Naive thymus-derived CD4-positive, alpha-beta T cell (primary cell): ENCODE measurements around the gene BBS2. TPM values are rescaled to one million over a fixed set of nuclear protein-coding genes. Genes with fewer than 3 reads are reported as not detected.

Experiments used
- ATAC-seq: fragments of 150-1000 bp; cut with Tn5 transposase; 2 replicates; pipeline ENCODE4 v1.10.0; 2021; ENCODE audit warnings: mild to moderate bottlenecking, moderate library complexity
- CTCF ChIA-PET: fragments of 350-600 bp; sonication (Branson Sonifier 250); formaldehyde crosslinking; loops from one replicate; lab custom pipeline; 2021; ENCODE audit warnings: antibody characterized with exemption; lab: Charles Lee
- POLR2A ChIA-PET: fragments of 350-600 bp; sonication (Branson Sonifier 250); formaldehyde crosslinking; loops from one replicate; lab custom pipeline; 2021; ENCODE audit warnings: antibody characterized with exemption, inconsistent platforms; lab: Charles Lee
- DNase-seq, 9 donors: peaks; one replicate each; pipeline versions ENCODE4 v3.0.0 to v3.0.0-alpha.2; 2020 to 2022; ENCODE audit warnings: mixed read lengths in 1 of 9
- H3K27ac ChIP-seq: one replicate; pipeline ENCODE4 v1.7.0; 2013; ENCODE audit warnings: mild to moderate bottlenecking, low read depth, low read length, moderate library complexity
- H3K27me3 ChIP-seq, 2 donors: one replicate each; pipeline ENCODE4 v1.7.0; 2013; ENCODE audit warnings: low read length in 2 of 2, mild to moderate bottlenecking in 2 of 2, moderate library complexity in 2 of 2; ENCODE audit not compliant: control insufficient read depth in 2 of 2, insufficient read depth in 2 of 2
- H3K36me3 ChIP-seq, 3 experiments: 1 replicate in 2 of 3; 2 replicates in 1 of 3; pipeline ENCODE4 v1.7.0; 2013; ENCODE audit warnings: low read length in 3 of 3, mild to moderate bottlenecking in 3 of 3, moderate library complexity in 1 of 3; ENCODE audit not compliant: insufficient read depth in 3 of 3, control insufficient read depth in 2 of 3
- H3K4me1 ChIP-seq, 2 donors: one replicate each; pipeline ENCODE4 v1.7.0; 2013; ENCODE audit warnings: low read length in 2 of 2, mild to moderate bottlenecking in 2 of 2, moderate library complexity in 1 of 2; ENCODE audit not compliant: control insufficient read depth in 2 of 2, insufficient read depth in 2 of 2
- H3K4me3 ChIP-seq: 2 replicates; pipeline ENCODE4 v1.7.0; 2013; ENCODE audit warnings: mild to moderate bottlenecking, low read length
- H3K9me3 ChIP-seq, 3 experiments: 1 replicate in 2 of 3; 2 replicates in 1 of 3; pipeline ENCODE4 v1.7.0; 2013; ENCODE audit warnings: low read length in 3 of 3; ENCODE audit not compliant: control insufficient read depth in 2 of 3
- H3K27ac Mint-ChIP-seq, 9 donors: one replicate each; pipeline ENCODE4 v1.8.0; 2020 to 2022; ENCODE audit warnings: mixed read lengths in 9 of 9, mild to moderate bottlenecking in 8 of 9, moderate library complexity in 5 of 9, inconsistent platforms in 2 of 9
- H3K27me3 Mint-ChIP-seq, 5 donors: one replicate each; pipeline ENCODE4 v1.8.0; 2021 to 2022; ENCODE audit warnings: mixed read lengths in 5 of 5, mild to moderate bottlenecking in 1 of 5
- H3K36me3 Mint-ChIP-seq, 5 donors: one replicate each; pipeline ENCODE4 v1.8.0; 2020 to 2022; ENCODE audit warnings: mixed read lengths in 5 of 5, mild to moderate bottlenecking in 3 of 5, inconsistent platforms in 1 of 5
- H3K4me1 Mint-ChIP-seq, 7 donors: one replicate each; pipeline ENCODE4 v1.8.0; 2020 to 2022; ENCODE audit warnings: mixed read lengths in 7 of 7, mild to moderate bottlenecking in 3 of 7, inconsistent platforms in 1 of 7
- H3K4me3 Mint-ChIP-seq, 10 donors: one replicate each; pipeline ENCODE4 v1.8.0; 2020 to 2022; ENCODE audit warnings: mild to moderate bottlenecking in 10 of 10, mixed read lengths in 10 of 10, moderate library complexity in 6 of 10, inconsistent platforms in 2 of 10
- H3K9me3 Mint-ChIP-seq, 11 donors: one replicate each; pipeline ENCODE4 v1.8.0; 2020 to 2022; ENCODE audit warnings: mixed read lengths in 11 of 11, mild to moderate bottlenecking in 4 of 11, inconsistent platforms in 1 of 11, moderate library complexity in 1 of 11
- intact Hi-C, 2 donors: fragments of 100-400 bp; cut with micrococcal nuclease; formaldehyde crosslinking; loops; one replicate each; pipeline ENCODE4 v1.15.1; 2023
- polyA plus RNA-seq, 2 donors: library from polyadenylated mRNA; unstranded; fragments of 300-500 nt; fragmentation: Illumina TruSeq; gene quantifications; one replicate each; pipeline ENCODE4 v1.2.3, GENCODE V29; 2021
- total RNA-seq, 6 experiments: library from RNA in 5 of 6; stranded (reverse) in 5 of 6; gene quantifications; 1 replicate in 5 of 6; 2 replicates in 1 of 6; pipeline ENCODE4 v1.2.3 and lab custom pipeline; 2021 to 2026

Gene BBS2
- total and polyA plus RNA-seq, 7 experiments from 2014 or later = 14.7 to 130 (median 72.2) TPM

GRCh38 chr16:56468800-56469199 is 51.0 kb downstream of the BBS2 start:
- Mint-ChIP-seq H3K27ac (peak overlapping the region in 3 of 9 donors; percentile 7 to 32 (median 11)), H3K27me3 (no peaks in the 10 kb centered on the region), H3K9me3 (no peaks in the 10 kb centered on the region), H3K36me3 (peaks cover 21 to 41% (median 34%) of the 10 kb centered on the region in 5 donors), H3K4me1 (peaks cover 0 to 10% (median 3%) of the 10 kb centered on the region in 7 donors), H3K4me3 (no peak overlapping the region)
- H3K27ac ChIP-seq = no peak overlapping the region
- H3K4me1 ChIP-seq = no peaks in the 10 kb centered on the region
- CTCF ChIA-PET = no interaction called here
- ATAC-seq = no peak
- no peaks in the 10 kb centered on the region for H3K9me3 ChIP-seq
- H3K27me3 ChIP-seq = no peaks in the 10 kb centered on the region
- peaks cover 22 to 95% (median 41%) of the 10 kb centered on the region in 3 experiments for H3K36me3 ChIP-seq
- no peak for DNase-seq
- POLR2A ChIA-PET = no interaction called here
- no peak overlapping the region for H3K4me3 ChIP-seq
- intact Hi-C loops = no loop called here

GRCh38 chr16:56466344-56466743 is 53.5 kb downstream of the BBS2 start:
- Mint-ChIP-seq H3K4me3 (no peak overlapping the region), H3K4me1 (peaks cover 0 to 10% (median 4%) of the 10 kb centered on the region in 7 donors), H3K27ac (no peak overlapping the region), H3K9me3 (no peaks in the 10 kb centered on the region), H3K27me3 (no peaks in the 10 kb centered on the region), H3K36me3 (peaks cover 21 to 53% (median 36%) of the 10 kb centered on the region in 5 donors)
- ChIA-PET POLR2A (interaction anchor here (0.7 to 1.3 kb wide), 2 partner anchors 15 to 35 kb away, joined by 3 to 5 read pairs; partner anchors contain the start of genes NUDT21 and OGFOD1), CTCF (no interaction called here)
- H3K27me3 ChIP-seq = no peaks in the 10 kb centered on the region
- ATAC-seq = no peak
- intact Hi-C loops = no loop called here
- DNase-seq = no peak
- H3K4me3 ChIP-seq = no peak overlapping the region
- H3K27ac ChIP-seq = no peak overlapping the region
- H3K36me3 ChIP-seq = peaks cover 18 to 88% (median 45%) of the 10 kb centered on the region in 3 experiments
- no peaks in the 10 kb centered on the region for H3K4me1 ChIP-seq
- H3K9me3 ChIP-seq = no peaks in the 10 kb centered on the region

- no peaks in the 10 kb centered on the region for H3K9me3 Mint-ChIP-seq
- Histone ChIP-seq H3K36me3 (peaks cover 12 to 77% (median 34%) of the 10 kb centered on the region in 3 experiments), H3K9me3 (no peaks in the 10 kb centered on the region), H3K27ac (no peak overlapping the region), H3K4me1 (no peaks in the 10 kb centered on the region), H3K4me3 (no peak overlapping the region), H3K27me3 (no peaks in the 10 kb centered on the region)
- no peaks in the 10 kb centered on the region for H3K27me3 Mint-ChIP-seq
- CTCF ChIA-PET = no interaction called here
- DNase-seq (no peak), ATAC-seq (no peak)
- peaks cover 0 to 9% (median 6%) of the 10 kb centered on the region in 7 donors for H3K4me1 Mint-ChIP-seq
- H3K27ac Mint-ChIP-seq = no peak overlapping the region
- intact Hi-C loops = loop anchor here in 1 of 2 donors (5.0 kb wide), 1 partner anchor 34 kb away; no protein-coding TSS in a partner anchor
- peaks cover 6 to 52% (median 39%) of the 10 kb centered on the region in 5 donors for H3K36me3 Mint-ChIP-seq
- H3K4me3 Mint-ChIP-seq = no peak overlapping the region
- POLR2A ChIA-PET = no interaction called here
Measured at GRCh38 chr16:56463153-56463552, 56.7 kb downstream of the BBS2 start.

- Mint-ChIP-seq H3K4me3 (no peak overlapping the region), H3K27ac (peak overlapping the region in 3 of 9 donors; percentile 21 to 40 (median 34)), H3K4me1 (peaks cover 0 to 14% (median 9%) of the 10 kb centered on the region in 7 donors), H3K27me3 (no peaks in the 10 kb centered on the region), H3K9me3 (no peaks in the 10 kb centered on the region), H3K36me3 (peaks cover 6 to 58% (median 44%) of the 10 kb centered on the region in 5 donors)
- Histone ChIP-seq H3K4me3 (no peak overlapping the region), H3K9me3 (no peaks in the 10 kb centered on the region), H3K27ac (no peak overlapping the region), H3K36me3 (peaks cover 12 to 76% (median 28%) of the 10 kb centered on the region in 3 experiments), H3K27me3 (no peaks in the 10 kb centered on the region), H3K4me1 (no peaks in the 10 kb centered on the region)
- intact Hi-C loops = loop anchor here in 1 of 2 donors (5.0 kb wide), 1 partner anchor 35 kb away; no protein-coding TSS in a partner anchor
- POLR2A ChIA-PET = no interaction called here
- DNase-seq = no peak
- ATAC-seq = no peak
- CTCF ChIA-PET = no interaction called here
Measured at GRCh38 chr16:56462064-56462796, 57.6 kb downstream of the BBS2 start.

GRCh38 chr16:56460101-56460500 is 59.7 kb downstream of the BBS2 start:
- Histone ChIP-seq H3K9me3 (no peaks in the 10 kb centered on the region), H3K4me1 (no peaks in the 10 kb centered on the region), H3K36me3 (peaks cover 11 to 72% (median 27%) of the 10 kb centered on the region in 3 experiments), H3K4me3 (no peak overlapping the region), H3K27me3 (no peaks in the 10 kb centered on the region), H3K27ac (no peak overlapping the region)
- Mint-ChIP-seq H3K36me3 (peaks cover 10 to 61% (median 47%) of the 10 kb centered on the region in 5 donors), H3K27me3 (no peaks in the 10 kb centered on the region), H3K4me1 (peaks cover 9 to 33% (median 17%) of the 10 kb centered on the region in 7 donors), H3K9me3 (no peaks in the 10 kb centered on the region), H3K27ac (no peak overlapping the region), H3K4me3 (no peak overlapping the region)
- POLR2A ChIA-PET = interaction anchor here (1.0 kb wide), 1 partner anchor 9 kb away, joined by 3 read pairs; the partner anchor contains the start of genes NUDT21 and OGFOD1
- ATAC-seq = no peak
- intact Hi-C loops = loop anchor here in 1 of 2 donors (5.0 kb wide), 1 partner anchor 37 kb away; no protein-coding TSS in a partner anchor
- DNase-seq = no peak
- CTCF ChIA-PET = no interaction called here

- POLR2A ChIA-PET = no interaction called here
- Mint-ChIP-seq H3K36me3 (peaks cover 17 to 66% (median 48%) of the 10 kb centered on the region in 5 donors), H3K4me3 (no peak overlapping the region), H3K4me1 (peaks cover 13 to 36% (median 27%) of the 10 kb centered on the region in 7 donors), H3K27ac (peak overlapping the region in 2 of 9 donors; percentile 49 to 74), H3K27me3 (no peaks in the 10 kb centered on the region), H3K9me3 (no peaks in the 10 kb centered on the region)
- Histone ChIP-seq H3K36me3 (peaks cover 11 to 54% (median 26%) of the 10 kb centered on the region in 3 experiments), H3K9me3 (no peaks in the 10 kb centered on the region), H3K27me3 (no peaks in the 10 kb centered on the region), H3K27ac (no peak overlapping the region), H3K4me3 (no peak overlapping the region), H3K4me1 (peaks cover 0 to 3% of the 10 kb centered on the region in 2 donors)
- ATAC-seq (no peak), DNase-seq (no peak)
- CTCF ChIA-PET = no interaction called here
- intact Hi-C loops = no loop called here
Measured at GRCh38 chr16:56457927-56458470, 61.8 kb downstream of the BBS2 start.
